Fibroblast of lung (primary cell): ENCODE measurements around the gene ASIC4. TPM values are rescaled to one million over a fixed set of nuclear protein-coding genes. Genes with fewer than 3 reads are reported as not detected.

ENCODE experiments used
- DNase-seq, 2 donors: peaks; one replicate each; pipeline versions ENCODE4 v3.0.0 to v3.0.0-alpha.2; 2010; ENCODE audit warnings: low read depth in 2 of 2
- H2AFZ ChIP-seq: 2 replicates; pipeline ENCODE4 v1.5.1; 2012; ENCODE audit warnings: low read length, control low read depth, inconsistent platforms
- H3K27ac ChIP-seq: 2 replicates; pipeline ENCODE4 v1.5.1; 2011; ENCODE audit warnings: low read length, control low read depth; ENCODE audit not compliant: insufficient read depth
- H3K27me3 ChIP-seq: 2 replicates; pipeline ENCODE4 v1.5.1; 2011; ENCODE audit warnings: mild to moderate bottlenecking, low read length; ENCODE audit not compliant: control insufficient read depth, insufficient read depth
- H3K36me3 ChIP-seq: 2 replicates; pipeline ENCODE4 v1.5.1; 2011; ENCODE audit warnings: low read length; ENCODE audit not compliant: control insufficient read depth, insufficient read depth
- H3K4me1 ChIP-seq: 2 replicates; pipeline ENCODE4 v1.5.1; 2011; ENCODE audit warnings: low read length; ENCODE audit not compliant: control insufficient read depth, insufficient read depth; ENCODE audit errors: extremely low read depth
- H3K4me2 ChIP-seq: 2 replicates; pipeline ENCODE4 v1.5.1; 2011; ENCODE audit warnings: low read length, control low read depth; ENCODE audit not compliant: insufficient read depth; ENCODE audit errors: extremely low read depth
- H3K4me3 ChIP-seq, 4 experiments: fragments of 200-600 bp in 1 of 4; sonication (generic) in 1 of 4; replicated peaks in 1 of 4; 2 replicates each; pipeline ENCODE4 v1.5.1; 2011 to 2016; ENCODE audit warnings: low read length in 4 of 4, low read depth in 3 of 4, mild to moderate bottlenecking in 3 of 4, control low read depth in 2 of 4, inconsistent platforms in 1 of 4, mixed read lengths in 1 of 4; ENCODE audit not compliant: insufficient read depth in 1 of 4; ENCODE audit errors: control extremely low read depth in 1 of 4
- H3K79me2 ChIP-seq: 2 replicates; pipeline ENCODE4 v1.5.1; 2012; ENCODE audit warnings: mild to moderate bottlenecking, low read length, inconsistent platforms; ENCODE audit not compliant: control insufficient read depth, insufficient read depth
- H3K9ac ChIP-seq: 2 replicates; pipeline ENCODE4 v1.5.1; 2011; ENCODE audit warnings: mild to moderate bottlenecking, low read length, control low read depth; ENCODE audit not compliant: insufficient read depth
- H3K9me3 ChIP-seq: 2 replicates; pipeline ENCODE4 v1.5.1; 2012; ENCODE audit warnings: low read depth, low read length; ENCODE audit not compliant: control insufficient read depth, insufficient read depth
- H4K20me1 ChIP-seq: 2 replicates; pipeline ENCODE4 v1.5.1; 2011; ENCODE audit warnings: low read length; ENCODE audit not compliant: control insufficient read depth, insufficient read depth; ENCODE audit errors: extremely low read depth
- EZH2 ChIP-seq: IDR thresholded peaks from 2 replicates; pipeline ENCODE4 v1.5.1; 2012; ENCODE audit warnings: low read length, control low read depth, mild to moderate bottlenecking; ENCODE audit errors: missing control alignments
- polyA plus RNA-seq, 2 donors: library from polyadenylated mRNA; depleted of rRNA in 1 of 2; stranded (reverse) in 1 of 2; unstranded in 1 of 2; fragments of >200 nt; gene quantifications; 2 replicates each; pipeline ENCODE4 v1.2.1, GENCODE V29; 2011 to 2012; ENCODE audit warnings: missing spikeins in 1 of 2
- total RNA-seq: library from RNA; depleted of rRNA; stranded (reverse); fragments of >200 nt; gene quantifications from 2 replicates; pipeline ENCODE4 v1.2.1, GENCODE V29; 2014
- TF ChIP-seq, protein P1 (sequence below), 2 donors: IDR thresholded peaks in 1 of 2; conservative IDR thresholded peaks in 1 of 2; 1 replicate in 1 of 2; 2 replicates in 1 of 2; pipeline ENCODE4 v1.5.1; 2011 to 2012; ENCODE audit warnings: low read length in 2 of 2, control low read depth in 1 of 2, inconsistent platforms in 1 of 2, low read depth in 1 of 2, mild to moderate bottlenecking in 1 of 2

Gene ASIC4
- total and polyA plus RNA-seq, 2 donors (not counting 1 experiment from before 2014, with no cell fraction given), result 0.33 TPM; not detected in 1

DNA sequence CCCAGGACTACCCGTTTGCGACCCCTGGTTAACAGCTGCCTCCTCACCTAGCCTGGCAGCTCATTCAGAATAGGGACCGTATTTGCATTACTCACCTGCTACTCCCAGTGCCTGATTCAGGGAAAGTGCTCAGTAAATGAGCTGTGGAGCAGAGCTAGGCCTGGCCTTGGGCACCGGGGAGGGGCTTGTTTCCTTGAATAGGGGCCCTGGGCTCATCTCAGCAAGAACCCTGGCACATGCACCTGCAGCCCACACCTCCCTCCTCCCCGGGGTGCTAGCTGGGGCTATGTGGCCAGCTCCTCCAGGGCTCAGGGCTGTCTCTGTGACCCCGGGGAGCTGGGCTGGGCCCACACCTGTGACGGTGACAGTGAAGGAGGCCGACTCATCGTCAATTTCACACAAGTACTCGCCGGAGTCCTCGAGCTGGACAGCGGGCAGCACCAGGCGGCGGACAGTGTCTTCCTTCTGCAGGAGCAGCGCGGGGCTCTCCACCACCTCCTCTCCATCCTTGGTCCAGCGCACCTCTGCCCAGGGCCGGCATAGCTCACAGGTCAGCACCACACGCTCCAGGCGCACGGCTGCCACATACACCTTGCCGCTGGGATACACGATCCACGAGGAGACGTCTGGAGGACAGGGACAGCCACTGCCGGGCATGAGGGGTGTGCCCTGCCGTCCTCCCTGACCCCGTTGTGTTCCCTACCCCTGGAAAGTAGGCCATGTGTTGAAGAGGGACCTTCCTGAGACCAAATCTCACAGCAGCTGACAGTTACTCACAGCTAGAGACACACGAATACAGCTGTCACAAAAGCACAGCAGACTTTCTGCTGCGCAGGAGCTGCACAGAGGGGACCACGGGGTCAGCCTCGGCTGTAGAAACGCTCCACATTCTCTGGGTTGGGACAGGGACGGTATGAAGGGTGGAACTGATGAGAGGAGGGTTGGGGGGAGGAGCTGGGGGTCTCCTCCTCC is 48.1 kb downstream of the ASIC4 start:
- DNase-seq, result no peak
- Histone ChIP-seq H3K4me2 (no peak overlapping the region), H3K4me1 (no peaks in the 10 kb centered on the region), H3K27ac (no peak overlapping the region), H3K9ac (no peak overlapping the region), H3K9me3 (no peaks in the 10 kb centered on the region), H2AFZ (no peak overlapping the region), H3K36me3 (no peaks in the 10 kb centered on the region), H4K20me1 (no peaks in the 10 kb centered on the region), H3K4me3 (no peak overlapping the region), H3K79me2 (no peaks in the 10 kb centered on the region), H3K27me3 (no peaks in the 10 kb centered on the region)
- no peak for TF ChIP-seq EZH2
- TF ChIP-seq, protein P1, sequence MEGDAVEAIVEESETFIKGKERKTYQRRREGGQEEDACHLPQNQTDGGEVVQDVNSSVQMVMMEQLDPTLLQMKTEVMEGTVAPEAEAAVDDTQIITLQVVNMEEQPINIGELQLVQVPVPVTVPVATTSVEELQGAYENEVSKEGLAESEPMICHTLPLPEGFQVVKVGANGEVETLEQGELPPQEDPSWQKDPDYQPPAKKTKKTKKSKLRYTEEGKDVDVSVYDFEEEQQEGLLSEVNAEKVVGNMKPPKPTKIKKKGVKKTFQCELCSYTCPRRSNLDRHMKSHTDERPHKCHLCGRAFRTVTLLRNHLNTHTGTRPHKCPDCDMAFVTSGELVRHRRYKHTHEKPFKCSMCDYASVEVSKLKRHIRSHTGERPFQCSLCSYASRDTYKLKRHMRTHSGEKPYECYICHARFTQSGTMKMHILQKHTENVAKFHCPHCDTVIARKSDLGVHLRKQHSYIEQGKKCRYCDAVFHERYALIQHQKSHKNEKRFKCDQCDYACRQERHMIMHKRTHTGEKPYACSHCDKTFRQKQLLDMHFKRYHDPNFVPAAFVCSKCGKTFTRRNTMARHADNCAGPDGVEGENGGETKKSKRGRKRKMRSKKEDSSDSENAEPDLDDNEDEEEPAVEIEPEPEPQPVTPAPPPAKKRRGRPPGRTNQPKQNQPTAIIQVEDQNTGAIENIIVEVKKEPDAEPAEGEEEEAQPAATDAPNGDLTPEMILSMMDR (conservative IDR thresholded peaks at IDR 0.05 in 1 of 2, IDR thresholded peaks at IDR 0.05 in 1 of 2; ENCODE audit: low read depth in 1 of 2, low read length in 2 of 2), result no peak

DNA sequence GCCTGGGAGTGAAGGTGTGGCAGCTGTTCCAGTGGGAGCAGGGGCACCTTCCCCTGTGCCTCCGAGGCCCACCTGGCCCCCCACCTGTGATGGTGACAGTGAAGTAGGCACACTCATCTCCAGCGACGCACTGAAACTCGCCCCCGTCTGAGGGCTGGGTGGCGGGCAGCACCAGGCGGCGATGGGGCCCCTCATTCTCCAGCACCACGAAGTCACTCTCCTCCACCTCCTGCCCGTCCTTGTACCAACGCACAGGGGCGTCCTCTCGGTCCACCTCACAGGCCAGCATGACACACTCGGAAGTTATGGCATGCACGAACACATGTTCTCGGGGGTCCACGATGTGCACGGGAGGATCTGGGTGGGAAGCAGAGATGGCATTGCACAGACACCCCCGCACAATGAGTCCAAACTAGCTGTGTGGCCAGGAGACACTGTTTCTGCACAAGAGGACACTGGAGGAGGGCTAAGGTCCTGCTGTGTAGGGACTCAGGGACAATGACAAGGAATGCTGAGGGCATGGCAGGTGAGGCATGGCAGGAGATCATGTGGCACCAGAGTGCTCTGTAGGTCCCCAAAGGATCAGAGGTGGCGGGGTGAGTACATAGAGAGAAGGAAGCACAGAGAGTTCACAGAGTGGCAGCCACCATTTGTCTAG is 49.1 kb downstream of the ASIC4 start:
- no peaks in the 10 kb centered on the region for H3K79me2 ChIP-seq
- no peak overlapping the region for H3K9ac ChIP-seq
- no peak overlapping the region for H3K4me3 ChIP-seq
- H4K20me1 ChIP-seq, result no peaks in the 10 kb centered on the region
- H3K27ac ChIP-seq, result no peak overlapping the region
- H3K36me3 ChIP-seq, result no peaks in the 10 kb centered on the region
- TF ChIP-seq, protein P1 (conservative IDR thresholded peaks at IDR 0.05 in 1 of 2, IDR thresholded peaks at IDR 0.05 in 1 of 2; ENCODE audit: low read depth in 1 of 2, low read length in 2 of 2), result no peak
- H3K4me1 ChIP-seq, result no peaks in the 10 kb centered on the region
- no peak for DNase-seq
- H3K27me3 ChIP-seq, result no peaks in the 10 kb centered on the region
- H3K9me3 ChIP-seq, result no peaks in the 10 kb centered on the region
- no peak overlapping the region for H3K4me2 ChIP-seq
- no peak overlapping the region for H2AFZ ChIP-seq
